K562 (cell line): ENCODE measurements around the gene HSPB6. TPM values are rescaled to one million over a fixed set of nuclear protein-coding genes. Genes with fewer than 3 reads are reported as not detected.

ENCODE experiments used
- DIDO1 ChIP-seq: fragments of 450-650 bp; IDR thresholded peaks from 2 replicates; pipeline ENCODE4 v1.6.1; 2016; ENCODE audit warnings: low read depth, missing biosample characterization, missing genetic modification characterization
- DLX4 ChIP-seq: fragments of 250-450 bp; sonication (Bioruptor Pico); IDR thresholded peaks from 2 replicates; pipeline ENCODE4 v1.6.1; 2021; ENCODE audit warnings: mild to moderate bottlenecking
- EHMT2 ChIP-seq: fragments of 450-650 bp; IDR thresholded peaks from 2 replicates; pipeline ENCODE4 v1.6.1; 2018; ENCODE audit warnings: antibody characterized with exemption
- KLF6 ChIP-seq: fragments of 250-450 bp; sonication (Bioruptor Pico); IDR thresholded peaks from 2 replicates; pipeline ENCODE4 v1.4.0; 2020; ENCODE audit warnings: mild to moderate bottlenecking, moderate library complexity, borderline replicate concordance
- MBD1 ChIP-seq: fragments of 250-450 bp; sonication (Bioruptor Pico); IDR thresholded peaks from 2 replicates; pipeline ENCODE4 v1.8.0; 2022; ENCODE audit warnings: inconsistent platforms
- MGA ChIP-seq: fragments of 450-650 bp; IDR thresholded peaks from 2 replicates; pipeline ENCODE4 v1.6.1; 2016; ENCODE audit warnings: mild to moderate bottlenecking, moderate library complexity
- RBM15 ChIP-seq: fragments of 200-400 bp; formaldehyde crosslinking; IDR thresholded peaks from 2 replicates; pipeline ENCODE4 v1.6.1; 2018; ENCODE audit warnings: mild to moderate bottlenecking, low read length, moderate library complexity; ENCODE audit not compliant: insufficient read depth
- RHOXF2B ChIP-seq: fragments of 250-450 bp; sonication (Bioruptor Pico); conservative IDR thresholded peaks from 2 replicates; pipeline ENCODE4 v1.5.1; 2021
- THRA ChIP-seq: fragments of 450-650 bp; IDR thresholded peaks from 2 replicates; pipeline ENCODE4 v1.6.1; 2017; ENCODE audit warnings: mild to moderate bottlenecking, moderate library complexity
- ZNF143 ChIP-seq: sonication (generic); formaldehyde crosslinking; IDR thresholded peaks from 2 replicates; pipeline ENCODE4 v1.9.0; 2022; ENCODE audit warnings: mild to moderate bottlenecking, missing genetic modification reagents
- ZNF354B ChIP-seq: fragments of 250-450 bp; sonication (Bioruptor Pico); IDR thresholded peaks from 2 replicates; pipeline ENCODE4 v1.4.0; 2020
- ZNF507 ChIP-seq: conservative IDR thresholded peaks from 2 replicates; pipeline ENCODE4 v1.6.1; 2017; ENCODE audit warnings: missing genetic modification characterization, missing compliant biosample characterization
- ZNF699 ChIP-seq: fragments of 250-450 bp; sonication (Bioruptor Pico); IDR thresholded peaks from 2 replicates; pipeline ENCODE4 v1.8.0; 2021; ENCODE audit warnings: mild to moderate bottlenecking, moderate library complexity; ENCODE audit not compliant: insufficient replicate concordance
- polyA plus RNA-seq, 8 experiments: library from polyadenylated mRNA; depleted of rRNA in 4 of 8; stranded (reverse) in 5 of 8; unstranded in 3 of 8; fragments of >200 nt; fragmentation: Nextera tagmentation in 2 of 8; fragmentation: Illumina TruSeq in 1 of 8; extraction: Ambion mirVana in 2 of 8; extraction: Trizol in 1 of 8; gene quantifications; 2 replicates each; pipeline versions ENCODE4 v1.2.1 to v1.2.3, GENCODE V29; 2011 to 2014; ENCODE audit warnings: inconsistent platforms in 1 of 8, missing spikeins in 1 of 8
- total RNA-seq, 7 experiments: library from RNA; depleted of rRNA in 6 of 7; stranded (reverse); fragments of >200 nt in 6 of 7; fragmentation: Illumina TruSeq in 2 of 7; extraction: Trizol in 2 of 7; gene quantifications; 2 replicates each; pipeline versions ENCODE4 v1.2.1 to v1.2.3, GENCODE V29; 2011 to 2021; ENCODE audit warnings: low replicate concordance in 1 of 7

The HSPB6 gene
- total and polyA plus RNA-seq, 9 of the 15 experiments (the other 6 are each of a cell fraction or from before 2014, with no cell fraction given), result 0.55 TPM; not detected in 8

- TF ChIP-seq MGA, result peak; percentile 89
- no peak for TF ChIP-seq DLX4 (CRISPR knock-in tag)
- no peak for TF ChIP-seq ZNF507 (tag)
- no peak for TF ChIP-seq ZNF143 (CRISPR knock-in tag)
- TF ChIP-seq KLF6 (CRISPR knock-in tag), result no peak
- peak; percentile 89 for TF ChIP-seq MBD1 (CRISPR knock-in tag)
- TF ChIP-seq EHMT2, result no peak
- TF ChIP-seq THRA, result no peak
- no peak for TF ChIP-seq RBM15
- no peak for TF ChIP-seq ZNF354B (CRISPR knock-in tag)
- TF ChIP-seq RHOXF2B, result no peak
- no peak for TF ChIP-seq DIDO1
- TF ChIP-seq ZNF699 (CRISPR knock-in tag), result no peak
These were observed 40.6 kb downstream of the HSPB6 start (continued) for GRCh38 chr19:35715981-35716800.
